HG03097 (cell line): Measurements from ENCODE around the gene CCDC68.

Experiments used
- ATAC-seq: cut with Tn5 transposase; IDR thresholded peaks from one replicate; pipeline ENCODE4 v1.9.1; 2021; ENCODE audit not compliant: unreplicated experiment, low FRiP score

Gene CCDC68

GRCh38 chr18:54923339-54923956, 35.8 kb downstream of the CCDC68 start:
- ATAC-seq: no peak

- ATAC-seq: no peak
Measured at GRCh38 chr18:54919412-54919811, 39.8 kb downstream of the CCDC68 start.

GRCh38 chr18:54918060-54918459, 41.2 kb downstream of the CCDC68 start:
- no peak for ATAC-seq

- ATAC-seq: no peak
Measured at GRCh38 chr18:54916507-54916906, 42.8 kb downstream of the CCDC68 start.

- no peak for ATAC-seq
Measured at GRCh38 chr18:54914816-54915215, 44.4 kb downstream of the CCDC68 start.

- ATAC-seq: no peak
Measured at GRCh38 chr18:54911551-54911950, 47.7 kb downstream of the CCDC68 start.

- no peak for ATAC-seq
Measured at GRCh38 chr18:54910161-54910919, 48.9 kb downstream of the CCDC68 start.

- ATAC-seq: no peak
Measured at GRCh38 chr18:54909538-54909937, 49.7 kb downstream of the CCDC68 start.

- no peak for ATAC-seq
Measured at GRCh38 chr18:54906331-54907185, 52.7 kb downstream of the CCDC68 start.

GRCh38 chr18:54905629-54906028, 53.6 kb downstream of the CCDC68 start:
- no peak for ATAC-seq

- ATAC-seq: no peak
Measured at GRCh38 chr18:54904581-54904980, 54.7 kb downstream of the CCDC68 start.

GRCh38 chr18:54900290-54900689, 59.0 kb downstream of the CCDC68 start:
- ATAC-seq: no peak

GRCh38 chr18:54899500-54899899, 59.8 kb downstream of the CCDC68 start:
- ATAC-seq: no peak

GRCh38 chr18:54888933-54889332, 70.3 kb downstream of the CCDC68 start:
- ATAC-seq: no peak

GRCh38 chr18:54888378-54888777, 70.9 kb downstream of the CCDC68 start:
- ATAC-seq: no peak

- no peak for ATAC-seq
Measured at GRCh38 chr18:54883816-54884604, 75.3 kb downstream of the CCDC68 start.

- ATAC-seq: no peak
Measured at GRCh38 chr18:54882318-54882717, 76.9 kb downstream of the CCDC68 start.

GRCh38 chr18:54881229-54881768, 78.0 kb downstream of the CCDC68 start:
- no peak for ATAC-seq

GRCh38 chr18:54880395-54881105, 78.7 kb downstream of the CCDC68 start:
- ATAC-seq: no peak

GRCh38 chr18:54879691-54880090, 79.6 kb downstream of the CCDC68 start:
- no peak for ATAC-seq
